ENCODE data around the gene CA10. TPM values are rescaled to one million over a fixed set of nuclear protein-coding genes. Genes with fewer than 3 reads are reported as not detected.
A peak's percentile ranks its signal among the peaks of the same experiment; 100 is the strongest.

The CA10 gene
- total RNA-seq, 1 donor from 2014 or later: 1.3 TPM

DNA sequence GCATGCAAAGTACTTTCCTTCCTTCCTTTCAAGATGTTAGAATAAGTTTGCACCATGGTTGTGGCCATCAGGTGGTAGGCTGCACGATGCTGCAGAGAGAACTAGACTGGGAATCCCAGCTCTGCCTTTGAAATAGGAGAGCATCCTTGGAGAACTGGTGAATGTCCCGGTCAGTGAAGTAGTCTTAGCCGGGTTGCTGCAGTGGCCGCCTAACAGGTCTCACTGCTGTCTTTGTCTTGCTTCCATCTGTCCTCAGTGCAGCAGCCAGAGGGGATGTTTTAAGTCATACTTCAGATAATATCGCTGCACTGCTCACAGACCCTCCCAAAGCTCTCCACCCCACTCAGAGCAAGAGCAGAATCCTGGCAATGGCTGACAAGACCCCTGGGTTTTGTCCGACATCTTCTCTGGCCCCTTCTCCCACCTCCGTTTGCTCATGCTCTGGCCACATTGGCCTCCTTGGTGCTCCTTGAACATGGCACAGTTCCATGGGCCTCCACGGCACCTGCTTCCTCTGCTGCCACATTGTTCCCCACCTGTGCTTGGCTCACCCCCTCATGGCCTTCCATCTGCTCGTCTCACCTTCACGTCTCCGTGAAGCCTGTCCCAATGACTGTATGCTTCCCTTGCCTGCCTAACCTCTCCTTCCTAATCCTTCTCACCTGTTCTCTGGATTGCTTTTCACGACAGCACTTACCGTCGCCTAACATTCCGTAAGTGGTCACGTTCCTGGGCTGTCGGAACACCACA lies 458.3 kb downstream of the CA10 start:
- H3K27ac Mint-ChIP-seq (ENCODE audit: unreplicated experiment): peak overlapping the region; percentile 24
- H3K4me1 Mint-ChIP-seq (ENCODE audit: low read depth, unreplicated experiment): peaks cover 22% of the 10 kb centered on the region
- H3K9me3 Mint-ChIP-seq (ENCODE audit: unreplicated experiment): peaks cover 7% of the 10 kb centered on the region
- DNase-seq: no peak
- TF ChIP-seq, protein P1, sequence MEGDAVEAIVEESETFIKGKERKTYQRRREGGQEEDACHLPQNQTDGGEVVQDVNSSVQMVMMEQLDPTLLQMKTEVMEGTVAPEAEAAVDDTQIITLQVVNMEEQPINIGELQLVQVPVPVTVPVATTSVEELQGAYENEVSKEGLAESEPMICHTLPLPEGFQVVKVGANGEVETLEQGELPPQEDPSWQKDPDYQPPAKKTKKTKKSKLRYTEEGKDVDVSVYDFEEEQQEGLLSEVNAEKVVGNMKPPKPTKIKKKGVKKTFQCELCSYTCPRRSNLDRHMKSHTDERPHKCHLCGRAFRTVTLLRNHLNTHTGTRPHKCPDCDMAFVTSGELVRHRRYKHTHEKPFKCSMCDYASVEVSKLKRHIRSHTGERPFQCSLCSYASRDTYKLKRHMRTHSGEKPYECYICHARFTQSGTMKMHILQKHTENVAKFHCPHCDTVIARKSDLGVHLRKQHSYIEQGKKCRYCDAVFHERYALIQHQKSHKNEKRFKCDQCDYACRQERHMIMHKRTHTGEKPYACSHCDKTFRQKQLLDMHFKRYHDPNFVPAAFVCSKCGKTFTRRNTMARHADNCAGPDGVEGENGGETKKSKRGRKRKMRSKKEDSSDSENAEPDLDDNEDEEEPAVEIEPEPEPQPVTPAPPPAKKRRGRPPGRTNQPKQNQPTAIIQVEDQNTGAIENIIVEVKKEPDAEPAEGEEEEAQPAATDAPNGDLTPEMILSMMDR (IDR thresholded peaks at IDR 0.05; ENCODE audit: partially characterized antibody, unreplicated experiment): no peak
- no peak overlapping the region for H3K4me3 Mint-ChIP-seq (ENCODE audit: unreplicated experiment)
- peaks cover 5% of the 10 kb centered on the region for H3K27me3 Mint-ChIP-seq (ENCODE audit: unreplicated experiment)
- H3K36me3 Mint-ChIP-seq (ENCODE audit: unreplicated experiment): peaks cover 5% of the 10 kb centered on the region

DNA sequence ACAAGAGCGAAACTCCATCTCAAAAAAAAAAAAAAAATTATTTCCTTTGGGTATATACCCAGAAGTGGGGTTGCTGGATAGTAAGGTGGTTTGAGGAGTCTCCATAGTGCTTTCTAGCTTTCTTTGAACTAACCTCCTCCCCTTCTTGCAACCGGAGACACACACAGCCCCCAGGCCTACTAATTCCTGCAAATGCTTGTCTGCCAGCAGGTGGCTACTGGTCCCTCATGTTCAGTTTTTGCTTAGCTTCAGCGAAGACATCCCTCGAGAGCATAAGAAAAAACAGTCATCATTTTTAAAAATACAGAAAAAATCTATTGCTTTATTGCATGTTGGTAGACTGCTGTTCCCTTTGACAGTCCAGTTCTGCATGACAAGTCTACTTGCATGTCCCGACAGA lies 459.2 kb downstream of the CA10 start:
- no peak for DNase-seq
- H3K36me3 Mint-ChIP-seq (ENCODE audit: unreplicated experiment): peaks cover 5% of the 10 kb centered on the region
- H3K4me1 Mint-ChIP-seq (ENCODE audit: low read depth, unreplicated experiment): peaks cover 22% of the 10 kb centered on the region
- peaks cover 7% of the 10 kb centered on the region for H3K9me3 Mint-ChIP-seq (ENCODE audit: unreplicated experiment)
- TF ChIP-seq, protein P1 (IDR thresholded peaks at IDR 0.05; ENCODE audit: partially characterized antibody, unreplicated experiment): no peak
- no peak overlapping the region for H3K4me3 Mint-ChIP-seq (ENCODE audit: unreplicated experiment)
- peaks cover 5% of the 10 kb centered on the region for H3K27me3 Mint-ChIP-seq (ENCODE audit: unreplicated experiment)
- peak overlapping the region; percentile 18 for H3K27ac Mint-ChIP-seq (ENCODE audit: unreplicated experiment)

DNA sequence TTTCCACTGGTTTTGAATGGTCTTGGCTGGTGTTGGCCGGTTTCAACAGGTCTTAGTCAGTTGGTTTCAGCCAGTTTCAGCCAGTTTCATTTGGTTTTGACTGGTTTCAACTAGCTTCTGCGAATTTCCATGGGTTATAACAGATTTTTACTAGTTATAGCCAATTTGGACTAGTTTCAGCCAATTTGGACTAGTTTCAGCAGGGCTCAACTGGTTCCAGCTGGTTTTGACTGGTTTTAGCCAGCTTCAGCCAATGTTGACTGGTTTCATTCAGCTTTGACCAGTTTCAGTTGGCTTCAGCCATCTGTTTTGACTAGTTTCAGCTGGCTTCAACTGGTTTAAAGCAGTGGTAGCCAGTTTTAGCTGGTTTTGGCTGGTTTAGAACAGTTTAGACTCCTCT lies 465.6 kb downstream of the CA10 start:
- Mint-ChIP-seq H3K27me3 (ENCODE audit: unreplicated experiment) (no peaks in the 10 kb centered on the region), H3K36me3 (ENCODE audit: unreplicated experiment) (no peaks in the 10 kb centered on the region), H3K4me3 (ENCODE audit: unreplicated experiment) (no peak overlapping the region), H3K9me3 (ENCODE audit: unreplicated experiment) (peaks cover under 1% of the 10 kb centered on the region), H3K4me1 (ENCODE audit: low read depth, unreplicated experiment) (no peaks in the 10 kb centered on the region), H3K27ac (ENCODE audit: unreplicated experiment) (no peak overlapping the region)
- DNase-seq: no peak
- TF ChIP-seq, protein P1 (IDR thresholded peaks at IDR 0.05; ENCODE audit: partially characterized antibody, unreplicated experiment): no peak

DNA sequence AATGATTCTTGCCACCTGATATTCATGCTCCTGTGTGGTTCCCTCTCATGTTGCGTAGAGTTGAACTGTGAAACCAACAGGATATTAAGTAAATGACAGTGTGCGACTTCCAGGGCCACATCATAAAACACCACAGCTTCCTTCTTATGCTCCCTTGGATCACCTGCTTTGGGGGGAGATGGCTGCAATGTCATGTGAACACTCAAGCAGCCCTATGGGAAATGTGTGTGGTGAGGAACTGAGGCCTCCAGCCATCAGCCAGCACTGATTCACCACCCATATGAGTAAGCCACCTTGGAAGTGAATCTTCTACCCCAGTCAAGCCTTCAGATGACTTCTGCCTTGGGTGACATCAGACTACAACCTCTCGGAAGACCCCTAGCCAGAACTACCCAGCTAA lies 470.6 kb downstream of the CA10 start:
- TF ChIP-seq, protein P1 (IDR thresholded peaks at IDR 0.05; ENCODE audit: partially characterized antibody, unreplicated experiment): no peak
- no peaks in the 10 kb centered on the region for H3K27me3 Mint-ChIP-seq (ENCODE audit: unreplicated experiment)
- no peak overlapping the region for H3K27ac Mint-ChIP-seq (ENCODE audit: unreplicated experiment)
- H3K4me3 Mint-ChIP-seq (ENCODE audit: unreplicated experiment): no peak overlapping the region
- H3K4me1 Mint-ChIP-seq (ENCODE audit: low read depth, unreplicated experiment): no peaks in the 10 kb centered on the region
- DNase-seq: no peak
- H3K9me3 Mint-ChIP-seq (ENCODE audit: unreplicated experiment): no peaks in the 10 kb centered on the region
- no peaks in the 10 kb centered on the region for H3K36me3 Mint-ChIP-seq (ENCODE audit: unreplicated experiment)

DNA sequence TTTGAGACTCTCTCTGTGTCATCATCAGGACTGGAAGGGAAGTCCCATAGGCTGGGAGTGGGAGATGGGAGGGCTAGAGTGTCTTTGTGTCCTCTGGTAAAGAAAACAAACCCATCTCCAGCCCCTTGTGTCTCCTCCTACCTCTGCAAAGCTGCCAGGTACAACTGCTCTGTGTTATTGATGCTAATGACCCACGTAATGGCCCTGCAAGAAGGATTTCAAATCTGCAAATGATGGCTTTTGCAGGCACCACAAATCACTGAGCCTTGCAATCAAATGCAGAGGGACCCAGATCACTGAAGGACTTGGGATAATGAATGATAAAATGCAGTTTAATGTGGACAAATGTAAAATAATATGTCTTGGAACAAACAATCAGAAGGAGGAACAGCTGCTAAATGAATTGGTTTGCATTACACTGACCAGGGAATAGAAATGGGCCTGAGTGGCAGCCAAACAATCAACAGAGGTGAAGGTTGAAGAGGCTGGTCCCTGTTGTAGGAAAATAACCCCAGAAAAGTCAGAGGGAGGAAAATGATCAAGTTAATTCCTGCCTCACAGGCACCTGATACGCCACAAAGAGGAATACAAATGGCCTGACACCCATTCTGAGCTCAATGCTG lies 473.1 kb downstream of the CA10 start:
- Mint-ChIP-seq H3K4me1 (ENCODE audit: low read depth, unreplicated experiment) (no peaks in the 10 kb centered on the region), H3K4me3 (ENCODE audit: unreplicated experiment) (no peak overlapping the region), H3K36me3 (ENCODE audit: unreplicated experiment) (no peaks in the 10 kb centered on the region), H3K27me3 (ENCODE audit: unreplicated experiment) (no peaks in the 10 kb centered on the region), H3K9me3 (ENCODE audit: unreplicated experiment) (no peaks in the 10 kb centered on the region), H3K27ac (ENCODE audit: unreplicated experiment) (no peak overlapping the region)
- TF ChIP-seq, protein P1 (IDR thresholded peaks at IDR 0.05; ENCODE audit: partially characterized antibody, unreplicated experiment): no peak
- no peak for DNase-seq

All from glutamatergic neuron (in vitro differentiated cells).